Measurements from ENCODE around the gene ADD3. TPM values are rescaled to one million over a fixed set of nuclear protein-coding genes. Genes with fewer than 3 reads are reported as not detected.

The ADD3 gene
- polyA plus RNA-seq, 3 donors = 94.8 to 126 (median 111) TPM

DNA sequence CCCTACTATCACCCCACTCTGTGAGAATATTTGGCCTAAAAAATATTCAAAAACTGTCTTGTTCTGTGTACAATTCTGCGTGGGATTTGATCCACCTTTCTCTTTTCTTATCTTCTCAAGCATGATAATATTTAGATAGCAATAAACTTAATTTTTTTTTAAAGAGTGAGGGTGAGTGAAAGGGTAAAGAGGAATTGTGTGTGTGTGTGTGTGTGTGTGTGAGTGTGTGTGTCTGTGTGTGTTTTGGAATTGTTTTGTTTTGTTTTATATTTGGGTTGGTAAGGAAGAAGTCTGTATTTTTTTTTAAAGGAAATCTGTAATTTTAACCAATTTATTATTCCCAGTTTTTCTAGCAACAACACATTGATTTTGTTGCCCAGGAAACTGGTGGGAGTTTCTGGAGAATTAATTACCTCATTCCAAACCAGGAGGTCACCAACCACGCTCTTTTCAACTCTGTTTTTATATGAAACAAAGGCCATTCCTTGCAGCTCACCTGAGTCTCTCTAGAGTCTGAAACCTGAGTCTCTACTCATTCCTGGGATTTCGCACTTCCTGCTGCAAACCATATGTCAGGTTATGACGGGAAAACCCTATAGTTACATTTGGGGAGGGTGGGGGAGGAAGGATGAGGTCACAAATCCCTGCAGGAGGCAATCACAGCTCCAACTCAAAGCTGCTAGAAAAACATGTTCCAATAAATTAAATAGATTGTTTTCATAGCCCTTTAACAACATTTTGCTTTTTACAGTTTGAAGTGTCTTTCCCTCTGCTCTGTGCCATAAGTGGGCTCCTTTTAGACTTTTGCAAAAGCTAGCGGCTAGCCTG is 46.4 kb upstream of the ADD3 start:
- TF ChIP-seq, protein P1, sequence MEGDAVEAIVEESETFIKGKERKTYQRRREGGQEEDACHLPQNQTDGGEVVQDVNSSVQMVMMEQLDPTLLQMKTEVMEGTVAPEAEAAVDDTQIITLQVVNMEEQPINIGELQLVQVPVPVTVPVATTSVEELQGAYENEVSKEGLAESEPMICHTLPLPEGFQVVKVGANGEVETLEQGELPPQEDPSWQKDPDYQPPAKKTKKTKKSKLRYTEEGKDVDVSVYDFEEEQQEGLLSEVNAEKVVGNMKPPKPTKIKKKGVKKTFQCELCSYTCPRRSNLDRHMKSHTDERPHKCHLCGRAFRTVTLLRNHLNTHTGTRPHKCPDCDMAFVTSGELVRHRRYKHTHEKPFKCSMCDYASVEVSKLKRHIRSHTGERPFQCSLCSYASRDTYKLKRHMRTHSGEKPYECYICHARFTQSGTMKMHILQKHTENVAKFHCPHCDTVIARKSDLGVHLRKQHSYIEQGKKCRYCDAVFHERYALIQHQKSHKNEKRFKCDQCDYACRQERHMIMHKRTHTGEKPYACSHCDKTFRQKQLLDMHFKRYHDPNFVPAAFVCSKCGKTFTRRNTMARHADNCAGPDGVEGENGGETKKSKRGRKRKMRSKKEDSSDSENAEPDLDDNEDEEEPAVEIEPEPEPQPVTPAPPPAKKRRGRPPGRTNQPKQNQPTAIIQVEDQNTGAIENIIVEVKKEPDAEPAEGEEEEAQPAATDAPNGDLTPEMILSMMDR (IDR thresholded peaks at IDR 0.05) = no peak
- Histone ChIP-seq H3K9me3 (replicated peaks in 1 of 2; ENCODE audit: control insufficient read depth in 1 of 2, insufficient read depth in 1 of 2, low read length in 2 of 2) (no peaks in the 10 kb centered on the region), H3K27me3 (ENCODE audit: control insufficient read depth in 2 of 2, insufficient read depth in 2 of 2, low read length in 2 of 2) (no peaks in the 10 kb centered on the region), H3K4me3 (replicated peaks in 1 of 3; ENCODE audit: low read depth in 2 of 3, low read length in 3 of 3) (no peak overlapping the region), H3K9ac (ENCODE audit: insufficient read depth, low read length, poor library complexity, severe bottlenecking) (no peak overlapping the region), H3K79me2 (ENCODE audit: insufficient read depth, low read length) (no peaks in the 10 kb centered on the region), H3K4me1 (ENCODE audit: control insufficient read depth in 1 of 2, insufficient read depth in 2 of 2, low read length in 2 of 2) (no peaks in the 10 kb centered on the region), H3K4me2 (replicated peaks; ENCODE audit: extremely low read depth, low read length, poor library complexity, severe bottlenecking) (no peak overlapping the region), H3K36me3 (replicated peaks in 1 of 2; ENCODE audit: control insufficient read depth in 1 of 2, insufficient read depth in 2 of 2, low read length in 2 of 2) (no peaks in the 10 kb centered on the region), H4K20me1 (ENCODE audit: insufficient read depth, low read length) (no peaks in the 10 kb centered on the region), H3K27ac (ENCODE audit: low read depth in 1 of 2, low read length in 2 of 2) (no peak overlapping the region), H2AFZ (ENCODE audit: insufficient read depth, low read depth, low read length, poor library complexity, severe bottlenecking) (no peak overlapping the region)
- no CpG with 5 or more reads among the region's 5 CpGs for WGBS (ENCODE audit: insufficient coverage)
- no peaks in the 10 kb centered on the region for H3K36me3 Mint-ChIP-seq
- no peak overlapping the region for H3K4me3 Mint-ChIP-seq
- intact Hi-C loops (cut with micrococcal nuclease) = no loop called here
- H3K27me3 Mint-ChIP-seq (ENCODE audit: low read depth in 3 of 3) = peaks cover 0 to 7% (median 4%) of the 10 kb centered on the region in 3 donors
- peaks cover 10% of the 10 kb centered on the region for H3K4me1 Mint-ChIP-seq
- no peak for DNase-seq
- H3K27ac Mint-ChIP-seq = no peak overlapping the region
- peaks cover 0 to 2% (median 0%) of the 10 kb centered on the region in 7 donors for H3K9me3 Mint-ChIP-seq

DNA sequence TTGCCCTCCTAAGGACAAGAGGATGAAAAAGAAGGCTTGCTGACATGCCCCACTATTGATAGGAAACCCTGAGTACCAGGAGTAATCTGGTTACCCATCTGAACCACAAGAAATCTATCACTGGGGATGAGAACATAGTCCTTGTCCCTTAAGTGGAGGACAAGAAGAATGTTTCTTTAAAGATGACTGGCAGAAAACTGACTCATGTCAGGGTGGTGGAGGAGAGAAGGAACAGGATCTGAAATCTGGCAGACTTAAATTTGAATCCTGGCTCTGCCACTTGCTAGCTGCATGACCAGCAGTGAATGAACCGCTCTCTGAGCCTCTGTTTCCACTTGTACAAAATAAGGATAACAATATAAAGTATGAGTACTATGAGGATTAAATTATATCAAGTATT is 45.5 kb upstream of the ADD3 start:
- no peak overlapping the region for H3K4me3 ChIP-seq (replicated peaks in 1 of 3; ENCODE audit: low read depth in 2 of 3, low read length in 3 of 3)
- no peaks in the 10 kb centered on the region for H3K9me3 ChIP-seq (replicated peaks in 1 of 2; ENCODE audit: control insufficient read depth in 1 of 2, insufficient read depth in 1 of 2, low read length in 2 of 2)
- no peak overlapping the region for H3K27ac ChIP-seq (ENCODE audit: low read depth in 1 of 2, low read length in 2 of 2)
- H3K4me2 ChIP-seq (replicated peaks; ENCODE audit: extremely low read depth, low read length, poor library complexity, severe bottlenecking) = no peak overlapping the region
- no peak overlapping the region for H3K9ac ChIP-seq (ENCODE audit: insufficient read depth, low read length, poor library complexity, severe bottlenecking)
- H3K27me3 ChIP-seq (ENCODE audit: control insufficient read depth in 2 of 2, insufficient read depth in 2 of 2, low read length in 2 of 2) = no peaks in the 10 kb centered on the region
- H2AFZ ChIP-seq (ENCODE audit: insufficient read depth, low read depth, low read length, poor library complexity, severe bottlenecking) = no peak overlapping the region
- Mint-ChIP-seq H3K9me3 (no peaks in the 10 kb centered on the region), H3K36me3 (no peaks in the 10 kb centered on the region), H3K27ac (no peak overlapping the region), H3K4me3 (no peak overlapping the region), H3K27me3 (ENCODE audit: low read depth in 3 of 3) (peaks cover 0 to 7% (median 4%) of the 10 kb centered on the region in 3 donors), H3K4me1 (peaks cover 7% of the 10 kb centered on the region)
- intact Hi-C loops (cut with micrococcal nuclease) = no loop called here
- no CpG with 5 or more reads among the region's 1 CpG for WGBS (ENCODE audit: insufficient coverage)
- no peaks in the 10 kb centered on the region for H3K79me2 ChIP-seq (ENCODE audit: insufficient read depth, low read length)
- no peak for DNase-seq
- H3K36me3 ChIP-seq (replicated peaks in 1 of 2; ENCODE audit: control insufficient read depth in 1 of 2, insufficient read depth in 2 of 2, low read length in 2 of 2) = no peaks in the 10 kb centered on the region
- TF ChIP-seq, protein P1 (IDR thresholded peaks at IDR 0.05) = no peak
- no peaks in the 10 kb centered on the region for H4K20me1 ChIP-seq (ENCODE audit: insufficient read depth, low read length)
- H3K4me1 ChIP-seq (ENCODE audit: control insufficient read depth in 1 of 2, insufficient read depth in 2 of 2, low read length in 2 of 2) = no peaks in the 10 kb centered on the region

Data from CD14-positive monocyte (primary cell).